NCI-H1105 treated with DMSO at 0.1 percent for 48 hours (cell line): ENCODE data around the gene ZFP92.
"Not testable (repeated sequence)": the region's sequence is repeated elsewhere in the genome, so short reads cannot be mapped to it uniquely, and the experiment has no call there.

Experiments used
- DNase-seq: peaks from one replicate; lab custom pipeline; 2025; lab: John Stamatoyannopoulos, UW

Gene ZFP92

GRCh38 chrX:153411255-153411987, at the start of gene ZFP92:
ZFP92 (plus strand) TSS chrX:153411472; CDS start chrX:153418323, 6,851 bp downstream.
- no peak for DNase-seq

- no peak for DNase-seq
Observed at GRCh38 chrX:153361781-153362397, 49.4 kb upstream of the ZFP92 start.

GRCh38 chrX:153365670-153366069, 45.6 kb upstream of the ZFP92 start:
- DNase-seq, result no peak

- DNase-seq, result no peak
Observed at GRCh38 chrX:153366119-153366518, 45.2 kb upstream of the ZFP92 start.

GRCh38 chrX:153366878-153367538, 44.3 kb upstream of the ZFP92 start:
- no peak for DNase-seq

- no peak for DNase-seq
Observed at GRCh38 chrX:153370293-153371055, 40.8 kb upstream of the ZFP92 start.

GRCh38 chrX:153371256-153371655, 40.0 kb upstream of the ZFP92 start:
- no peak for DNase-seq

- no peak for DNase-seq
Observed at GRCh38 chrX:153372949-153373348, 38.3 kb upstream of the ZFP92 start.

GRCh38 chrX:153374426-153374825, 36.8 kb upstream of the ZFP92 start:
- DNase-seq, result no peak

GRCh38 chrX:153375571-153375970, 35.7 kb upstream of the ZFP92 start:
- DNase-seq, result no peak

- DNase-seq, result no peak
Observed at GRCh38 chrX:153377727-153378126, 33.5 kb upstream of the ZFP92 start.

GRCh38 chrX:153378607-153379006, 32.7 kb upstream of the ZFP92 start:
- DNase-seq, result no peak

- no peak for DNase-seq
Observed at GRCh38 chrX:153379508-153379907, 31.8 kb upstream of the ZFP92 start.

GRCh38 chrX:153379971-153380581, 31.2 kb upstream of the ZFP92 start:
- DNase-seq, result peak; percentile 36

GRCh38 chrX:153380691-153381090, 30.6 kb upstream of the ZFP92 start:
- no peak for DNase-seq

GRCh38 chrX:153381684-153382532, 29.4 kb upstream of the ZFP92 start:
- peak; percentile 94 for DNase-seq

GRCh38 chrX:153382563-153383482, 28.4 kb upstream of the ZFP92 start:
- DNase-seq, result no peak

GRCh38 chrX:153384390-153384789, 26.9 kb upstream of the ZFP92 start:
- DNase-seq, result no peak

- DNase-seq, result not testable (repeated sequence)
Observed at GRCh38 chrX:153384973-153385372, 26.3 kb upstream of the ZFP92 start.

GRCh38 chrX:153386097-153386496, 25.2 kb upstream of the ZFP92 start:
- DNase-seq, result no peak
